HepG2 (cell line): ENCODE measurements around the gene CARHSP1. TPM values are rescaled to one million over a fixed set of nuclear protein-coding genes. Genes with fewer than 3 reads are reported as not detected.
A peak's percentile ranks its signal among the peaks of the same experiment; 100 is the strongest.

ENCODE experiments used
- BCLAF1 ChIP-seq: fragments of 450-650 bp; IDR thresholded peaks from 2 replicates; pipeline ENCODE4 v1.6.1; 2017; ENCODE audit warnings: mild to moderate bottlenecking
- CREB1 ChIP-seq, 2 experiments: fragments of 450-650 bp in 1 of 2; IDR thresholded peaks; 2 replicates each; pipeline ENCODE4 v1.6.1; 2016 to 2017; ENCODE audit warnings: control low read depth in 1 of 2, mild to moderate bottlenecking in 1 of 2, missing compliant biosample characterization in 1 of 2, missing genetic modification characterization in 1 of 2
- DMAP1 ChIP-seq: IDR thresholded peaks from 2 replicates; pipeline ENCODE4 v1.6.1; 2016
- FIP1L1 ChIP-seq: fragments of 200-400 bp; formaldehyde crosslinking; IDR thresholded peaks from 2 replicates; pipeline ENCODE4 v1.6.1; 2018; ENCODE audit warnings: low read depth, mild to moderate bottlenecking, low read length, moderate library complexity, borderline replicate concordance; ENCODE audit not compliant: insufficient read depth
- FOXJ3 ChIP-seq: sonication (generic); formaldehyde crosslinking; IDR thresholded peaks from 2 replicates; pipeline ENCODE4 v1.4.0; 2020; ENCODE audit warnings: missing genetic modification reagents, mild to moderate bottlenecking, borderline replicate concordance
- LRRFIP1 ChIP-seq: sonication (generic); formaldehyde crosslinking; conservative IDR thresholded peaks from 2 replicates; pipeline ENCODE4 v1.4.0; 2020; ENCODE audit warnings: missing genetic modification reagents
- MTA3 ChIP-seq: sonication (generic); formaldehyde crosslinking; IDR thresholded peaks from 2 replicates; pipeline ENCODE4 v1.4.0; 2020; ENCODE audit warnings: missing genetic modification reagents
- PATZ1 ChIP-seq: sonication (generic); formaldehyde crosslinking; IDR thresholded peaks from 2 replicates; pipeline ENCODE4 v1.4.0; 2020; ENCODE audit warnings: missing genetic modification reagents
- PREB ChIP-seq: sonication (generic); formaldehyde crosslinking; IDR thresholded peaks from 2 replicates; pipeline ENCODE4 v1.4.0; 2020; ENCODE audit warnings: missing genetic modification reagents
- RARG ChIP-seq: sonication (generic); formaldehyde crosslinking; IDR thresholded peaks from 2 replicates; pipeline ENCODE4 v1.4.0; 2020; ENCODE audit warnings: low read depth, mild to moderate bottlenecking, missing genetic modification reagents
- RFXANK ChIP-seq: IDR thresholded peaks from 2 replicates; pipeline ENCODE4 v1.6.1; 2016
- SP5 ChIP-seq: IDR thresholded peaks from 2 replicates; pipeline ENCODE4 v1.6.1; 2016; ENCODE audit warnings: low read depth, borderline replicate concordance
- TAF1 ChIP-seq: sonication (generic); formaldehyde crosslinking; IDR thresholded peaks from 2 replicates; pipeline ENCODE4 v1.4.0; 2020; ENCODE audit warnings: missing genetic modification reagents
- XRCC5 ChIP-seq: fragments of 200-400 bp; formaldehyde crosslinking; optimal IDR thresholded peaks from 2 replicates; pipeline ENCODE3; 2017; ENCODE audit warnings: mild to moderate bottlenecking, low read length
- ZNF335 ChIP-seq: sonication (generic); formaldehyde crosslinking; IDR thresholded peaks from 2 replicates; pipeline ENCODE4 v1.4.0; 2020; ENCODE audit warnings: missing genetic modification reagents
- ZNF546 ChIP-seq: sonication (generic); formaldehyde crosslinking; conservative IDR thresholded peaks from 2 replicates; pipeline ENCODE4 v1.8.1; 2023; ENCODE audit warnings: mild to moderate bottlenecking, missing genetic modification reagents
- ZNF691 ChIP-seq: sonication (generic); formaldehyde crosslinking; IDR thresholded peaks from 2 replicates; pipeline ENCODE4 v1.4.0; 2020; ENCODE audit warnings: missing genetic modification reagents, low read depth, mild to moderate bottlenecking, borderline replicate concordance
- ZNF720 ChIP-seq: sonication (generic); formaldehyde crosslinking; IDR thresholded peaks from 2 replicates; pipeline ENCODE4 v1.4.0; 2020; ENCODE audit warnings: missing genetic modification reagents
- ZNF75D ChIP-seq: sonication (generic); formaldehyde crosslinking; IDR thresholded peaks from 2 replicates; pipeline ENCODE4 v1.8.1; 2023; ENCODE audit warnings: missing genetic modification reagents, mild to moderate bottlenecking, borderline replicate concordance
- ZNF879 ChIP-seq: sonication (generic); formaldehyde crosslinking; IDR thresholded peaks from 2 replicates; pipeline ENCODE4 v1.8.1; 2023; ENCODE audit warnings: missing genetic modification reagents
- polyA plus RNA-seq, 8 experiments: library from polyadenylated mRNA; depleted of rRNA in 3 of 8; stranded (reverse) in 7 of 8; unstranded in 1 of 8; fragments of >200 nt; fragmentation: Illumina TruSeq in 4 of 8; extraction: Trizol in 4 of 8; gene quantifications; 2 replicates each; pipeline versions ENCODE4 v1.2.1 to v1.2.3, GENCODE V29; 2011 to 2016; ENCODE audit warnings: low read depth in 4 of 8, missing spikeins in 1 of 8, mixed read lengths in 1 of 8; ENCODE audit not compliant: insufficient read depth in 1 of 8
- total RNA-seq, 5 experiments: library from RNA; depleted of rRNA; stranded (reverse); fragments of >200 nt; fragmentation: Illumina TruSeq; extraction: Trizol; gene quantifications; 2 replicates each; pipeline ENCODE4 v1.2.3, GENCODE V29; 2016; ENCODE audit warnings: low read depth in 1 of 5

CARHSP1 gene
- total and polyA plus RNA-seq, 2 of the 13 experiments (the other 11 are each of a cell fraction or from before 2014, with no cell fraction given), result 173 to 345 TPM

GRCh38 chr16:8859913-8860881, 8.6 kb downstream of the CARHSP1 start (continued):
- TF ChIP-seq ZNF691 (CRISPR knock-in tag), result no peak
- TF ChIP-seq DMAP1 (CRISPR knock-in tag), result no peak
- TF ChIP-seq MTA3 (CRISPR knock-in tag), result no peak
- no peak for TF ChIP-seq ZNF720
- TF ChIP-seq XRCC5, result no peak
- no peak for TF ChIP-seq PREB
- TF ChIP-seq RARG, result no peak
- no peak for TF ChIP-seq ZNF546 (CRISPR knock-in tag)
- TF ChIP-seq ZNF335, result 0 out of 2 replicates have a peak, but pooled peaks have one; percentile 50
- TF ChIP-seq ZNF75D, result no peak
- TF ChIP-seq FOXJ3, result peak; percentile 87
- TF ChIP-seq BCLAF1, result no peak
- TF ChIP-seq TAF1, result no peak
- no peak for TF ChIP-seq CREB1 (IDR thresholded peaks at IDR 0.05)
- no peak for TF ChIP-seq CREB1 (CRISPR knock-in tag; IDR thresholded peaks at IDR 0.05)
- TF ChIP-seq FIP1L1, result 0 out of 2 replicates have a peak, but pooled peaks have one; percentile 53
- TF ChIP-seq ZNF879 (CRISPR knock-in tag), result peak; percentile 69; the same call in 1 of the 2 replicates
- no peak for TF ChIP-seq LRRFIP1
- TF ChIP-seq RFXANK (CRISPR knock-in tag), result no peak
- peak; percentile 98 for TF ChIP-seq PATZ1 (CRISPR knock-in tag)
- peak; percentile 94 for TF ChIP-seq SP5 (CRISPR knock-in tag)
